Esophagus squamous epithelium (tissue), 4 donors: ENCODE measurements around the gene UTP4.

ENCODE experiments used
- POLR2A ChIP-seq, 4 donors: fragments of 450-650 bp; IDR thresholded peaks; one replicate each; pipeline ENCODE4 v1.6.1; 2017; ENCODE audit warnings: antibody characterized with exemption in 4 of 4, mild to moderate bottlenecking in 4 of 4, moderate library complexity in 3 of 4
- TF ChIP-seq, protein P1 (sequence below), 6 experiments: fragments of 450-650 bp in 4 of 6; fragments of 200-600 bp in 2 of 6; sonication (generic) in 2 of 6; IDR thresholded peaks; one replicate each; pipeline ENCODE4 v1.5.1; 2016 to 2019; ENCODE audit warnings: antibody characterized with exemption in 6 of 6, mild to moderate bottlenecking in 4 of 6, moderate library complexity in 4 of 6

DNA sequence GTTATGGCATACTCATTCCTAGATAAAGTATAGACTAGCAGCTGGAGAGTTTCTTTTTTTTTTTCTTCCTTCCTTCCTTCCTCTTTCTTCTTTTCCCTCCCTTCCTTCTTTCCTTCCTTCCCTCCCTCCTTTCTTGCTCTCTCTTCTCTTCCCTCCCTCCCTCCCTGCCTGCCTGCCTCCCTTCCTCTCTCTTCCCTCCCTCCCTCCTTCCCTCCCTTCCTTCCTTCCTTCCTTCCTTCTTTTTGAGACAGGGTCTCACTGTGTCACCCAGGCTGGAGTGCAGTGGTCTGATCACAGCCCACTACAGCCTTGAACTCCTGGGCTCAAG, 47.5 kb downstream of the UTP4 start:
- TF ChIP-seq, protein P1, sequence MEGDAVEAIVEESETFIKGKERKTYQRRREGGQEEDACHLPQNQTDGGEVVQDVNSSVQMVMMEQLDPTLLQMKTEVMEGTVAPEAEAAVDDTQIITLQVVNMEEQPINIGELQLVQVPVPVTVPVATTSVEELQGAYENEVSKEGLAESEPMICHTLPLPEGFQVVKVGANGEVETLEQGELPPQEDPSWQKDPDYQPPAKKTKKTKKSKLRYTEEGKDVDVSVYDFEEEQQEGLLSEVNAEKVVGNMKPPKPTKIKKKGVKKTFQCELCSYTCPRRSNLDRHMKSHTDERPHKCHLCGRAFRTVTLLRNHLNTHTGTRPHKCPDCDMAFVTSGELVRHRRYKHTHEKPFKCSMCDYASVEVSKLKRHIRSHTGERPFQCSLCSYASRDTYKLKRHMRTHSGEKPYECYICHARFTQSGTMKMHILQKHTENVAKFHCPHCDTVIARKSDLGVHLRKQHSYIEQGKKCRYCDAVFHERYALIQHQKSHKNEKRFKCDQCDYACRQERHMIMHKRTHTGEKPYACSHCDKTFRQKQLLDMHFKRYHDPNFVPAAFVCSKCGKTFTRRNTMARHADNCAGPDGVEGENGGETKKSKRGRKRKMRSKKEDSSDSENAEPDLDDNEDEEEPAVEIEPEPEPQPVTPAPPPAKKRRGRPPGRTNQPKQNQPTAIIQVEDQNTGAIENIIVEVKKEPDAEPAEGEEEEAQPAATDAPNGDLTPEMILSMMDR (IDR thresholded peaks at IDR 0.05) = no peak
- no peak for TF ChIP-seq POLR2A (IDR thresholded peaks at IDR 0.05)
